NCI-H2107 treated with DMSO at 0.1 percent for 48 hours (cell line): ENCODE measurements around the gene CPLX3.

Experiments used
- DNase-seq: peaks from one replicate; lab custom pipeline; 2025; ENCODE audit not compliant: unreplicated experiment; lab: John Stamatoyannopoulos, UW

CPLX3 gene

DNA sequence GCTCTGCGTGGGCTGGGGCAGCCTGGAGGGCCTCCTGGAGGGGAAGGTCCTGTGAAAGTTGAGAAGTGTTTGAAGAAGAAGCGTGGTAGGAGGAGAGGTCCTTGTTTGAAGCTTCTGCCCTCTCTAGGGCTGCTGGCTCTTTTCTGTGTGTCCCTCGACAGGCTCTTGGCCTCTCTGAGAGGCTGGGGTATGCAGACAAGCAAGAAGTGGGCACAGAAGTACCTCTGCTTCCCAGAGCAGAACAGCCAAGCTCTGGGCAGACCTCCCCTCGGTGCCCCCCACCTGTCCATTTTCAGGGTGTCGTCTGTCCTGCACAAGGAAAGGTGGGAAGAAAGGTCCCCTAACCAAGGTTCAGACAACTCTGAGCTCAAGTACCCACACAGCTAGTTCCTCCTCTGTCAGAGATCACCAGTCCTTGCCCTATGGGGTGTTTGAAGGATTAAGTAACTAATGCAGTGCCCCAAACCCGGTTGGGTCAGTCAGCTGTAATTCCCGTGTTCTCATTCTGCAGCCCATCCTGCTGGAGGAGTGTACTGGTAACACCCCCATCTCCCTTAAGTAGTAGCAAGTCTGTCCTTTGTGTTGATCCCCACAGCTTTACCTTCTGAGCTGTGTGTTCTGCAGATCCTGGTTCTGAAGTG, 38.3 kb upstream of the CPLX3 start:
- DNase-seq = no peak

DNA sequence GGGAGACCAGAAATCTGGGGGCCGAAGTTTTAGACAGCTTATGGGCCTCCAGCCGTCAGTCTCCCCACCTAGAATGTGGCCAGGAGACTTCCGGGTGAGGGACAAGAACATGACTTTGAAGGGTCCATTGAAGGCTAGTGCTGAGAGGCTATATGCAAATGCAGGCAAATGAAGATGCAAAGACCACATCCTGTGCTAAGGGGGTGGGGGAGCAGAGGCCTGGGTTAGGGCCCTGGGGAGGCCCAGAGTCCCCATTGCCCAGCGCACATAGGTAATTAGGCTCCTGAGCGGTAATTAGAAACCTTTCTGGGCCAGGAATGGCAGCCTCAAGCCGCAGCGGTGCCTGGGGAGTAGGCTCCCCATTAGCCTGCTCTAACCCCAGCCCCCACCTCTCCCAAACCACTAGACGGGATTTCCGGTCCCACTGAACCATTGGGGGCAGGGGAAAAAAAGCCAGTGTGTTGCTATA, 37.7 kb upstream of the CPLX3 start:
- DNase-seq = peak; percentile 34

DNA sequence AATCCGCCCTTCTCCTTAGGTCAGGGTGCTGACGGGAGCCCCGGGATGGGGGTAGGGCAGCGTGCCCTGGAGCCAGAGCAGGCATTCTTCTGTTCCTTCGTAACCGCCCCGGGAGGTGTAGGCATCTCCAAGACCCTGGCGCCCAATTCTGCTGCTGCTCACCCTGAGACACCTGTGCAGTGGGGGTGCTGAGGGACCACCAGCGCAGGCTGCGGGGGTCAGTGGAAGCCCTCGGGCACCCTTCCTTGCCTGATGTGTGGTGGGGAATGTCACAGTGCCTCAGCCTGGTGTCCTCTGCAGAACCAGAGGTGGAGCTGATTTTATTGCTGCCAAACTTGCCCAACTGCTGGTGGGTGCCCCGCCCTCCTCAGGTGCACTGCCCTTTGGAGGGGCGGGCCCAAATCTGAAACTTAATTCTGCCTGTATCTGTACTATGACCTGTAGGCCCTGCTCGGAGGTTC, 37.2 kb upstream of the CPLX3 start:
- no peak for DNase-seq

DNA sequence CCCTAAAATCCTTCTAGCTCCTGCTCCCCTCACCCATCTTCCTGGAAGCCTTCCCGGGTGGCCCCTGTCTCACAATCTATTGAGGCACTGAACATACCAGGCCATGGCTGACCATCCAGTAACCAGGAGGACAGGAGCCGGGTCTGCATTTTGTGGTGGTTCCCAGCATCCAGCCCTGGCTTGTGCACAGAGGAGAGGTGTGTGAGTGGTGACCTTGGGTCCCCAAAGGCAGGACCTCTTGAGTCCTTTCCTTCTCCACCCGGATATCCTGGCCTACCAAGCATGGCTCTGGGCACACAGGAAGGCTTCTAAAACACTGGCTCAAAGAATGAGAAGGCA, 36.7 kb upstream of the CPLX3 start:
- DNase-seq = no peak

DNA sequence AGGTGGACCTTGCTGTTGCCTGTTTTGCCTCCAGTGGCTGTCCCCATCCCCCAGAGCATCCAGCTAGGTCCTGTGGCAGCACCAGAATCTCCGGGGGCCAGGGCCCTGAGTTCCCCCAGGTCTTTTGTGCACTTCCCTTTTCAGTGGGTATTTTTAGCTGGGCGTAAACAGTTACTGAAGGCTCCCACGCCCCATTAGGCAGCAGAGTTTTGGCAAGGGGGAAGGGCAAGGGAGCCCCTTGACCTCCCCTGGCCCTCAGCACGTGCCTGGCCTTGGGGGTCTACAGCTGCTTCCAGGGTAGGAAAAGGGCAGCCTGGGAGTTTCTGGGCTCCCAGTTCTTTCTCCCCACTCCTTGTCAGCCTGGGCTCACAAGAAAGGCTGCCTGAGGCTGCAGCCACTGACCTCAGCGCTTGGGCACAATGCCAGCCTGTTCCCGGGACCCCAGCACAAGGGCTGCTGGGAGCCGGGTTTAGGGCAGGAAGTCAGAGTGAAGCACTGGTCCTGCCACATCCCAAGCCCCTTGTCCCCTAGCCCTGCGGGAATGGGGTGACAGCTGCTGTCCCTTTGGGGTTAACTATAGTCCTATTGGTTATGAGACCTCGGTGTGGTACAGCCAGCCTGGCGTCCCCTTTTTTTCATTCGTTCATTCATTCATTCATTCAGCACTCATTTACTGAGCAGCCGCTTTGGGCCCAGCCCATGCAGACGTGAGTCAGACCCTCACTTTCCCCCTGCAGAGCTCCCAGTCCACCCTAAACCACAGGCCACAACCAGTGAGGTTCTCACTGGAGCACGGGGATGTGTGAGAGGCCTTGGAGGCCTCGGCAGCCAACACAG, 36.1 kb upstream of the CPLX3 start:
- DNase-seq = no peak

DNA sequence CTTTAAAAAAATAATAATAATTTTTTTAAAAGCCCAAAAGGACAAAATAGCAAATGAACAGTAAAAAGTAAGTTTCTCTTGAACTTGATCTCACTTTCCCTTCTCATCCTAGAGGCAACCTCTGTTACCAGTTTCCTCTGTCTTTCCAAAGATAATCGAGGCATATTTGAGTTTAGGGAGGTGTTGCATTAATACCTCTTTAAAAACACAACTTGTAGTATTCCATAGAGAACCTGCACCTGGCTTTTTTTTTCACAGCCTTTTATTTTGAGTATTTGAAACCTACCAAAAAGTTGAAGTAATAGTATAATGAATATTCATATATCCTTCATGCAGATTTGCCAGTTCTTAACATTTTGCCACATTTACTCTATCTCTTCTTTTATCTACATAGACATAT, 35.4 kb upstream of the CPLX3 start:
- no peak for DNase-seq

DNA sequence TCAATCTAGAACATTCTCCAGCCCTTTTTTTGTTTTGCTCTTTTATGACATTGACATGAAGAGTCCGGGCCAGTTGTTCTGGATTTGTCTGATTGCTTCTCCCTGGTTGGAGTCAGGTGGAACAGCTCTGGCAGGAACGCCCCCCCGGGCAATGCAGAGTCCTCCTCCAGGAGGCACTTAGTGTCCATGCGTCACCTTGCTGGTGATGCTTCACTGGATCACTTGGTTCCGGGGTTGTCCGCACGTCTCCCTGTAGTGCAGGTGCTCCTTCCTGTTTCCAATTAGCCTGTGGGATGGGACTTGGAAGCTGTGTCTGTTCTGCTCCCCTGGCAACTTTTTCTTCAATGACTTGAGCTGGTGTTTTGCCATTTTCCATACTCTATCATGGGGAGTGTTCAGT, 34.8 kb upstream of the CPLX3 start:
- DNase-seq = no peak

DNA sequence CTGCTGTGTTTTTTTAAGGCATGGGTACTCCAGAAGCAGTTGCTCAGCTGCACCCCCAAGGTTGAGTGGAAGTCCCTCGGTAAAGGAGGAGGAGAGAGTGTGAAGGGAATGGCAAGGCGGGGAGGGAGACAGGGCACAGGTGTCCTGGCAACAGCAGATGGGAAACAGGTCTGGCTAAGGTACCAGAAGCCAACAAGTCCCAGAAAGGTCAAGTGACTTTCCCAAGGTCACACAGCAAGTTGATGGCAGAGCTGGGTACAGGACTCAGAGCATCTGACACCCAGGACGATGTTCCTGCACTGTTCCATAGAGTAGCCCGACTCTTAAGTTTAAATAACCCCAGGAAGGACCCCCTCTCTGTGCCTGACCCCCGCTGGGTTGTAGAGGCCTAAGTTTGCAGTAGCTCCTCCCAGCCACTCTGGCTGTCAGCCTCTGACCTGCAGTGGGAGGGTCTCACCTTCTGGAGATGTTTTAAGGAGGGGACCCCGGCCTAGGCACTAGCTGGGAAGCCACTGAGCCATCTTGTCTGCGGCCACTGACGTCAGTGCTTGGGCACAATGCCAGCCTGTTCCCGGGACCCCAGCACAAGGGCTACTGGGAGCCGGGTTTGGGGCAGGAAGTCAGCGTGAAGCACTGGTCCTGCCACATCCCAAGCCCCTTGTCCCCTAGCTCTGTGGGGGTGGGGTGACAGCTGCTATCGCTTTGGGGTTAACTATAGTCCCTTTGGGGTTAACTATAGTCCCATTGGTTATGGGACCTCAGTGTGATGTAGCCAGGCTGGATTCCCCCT, 34.0 kb upstream of the CPLX3 start:
- no peak for DNase-seq

DNA sequence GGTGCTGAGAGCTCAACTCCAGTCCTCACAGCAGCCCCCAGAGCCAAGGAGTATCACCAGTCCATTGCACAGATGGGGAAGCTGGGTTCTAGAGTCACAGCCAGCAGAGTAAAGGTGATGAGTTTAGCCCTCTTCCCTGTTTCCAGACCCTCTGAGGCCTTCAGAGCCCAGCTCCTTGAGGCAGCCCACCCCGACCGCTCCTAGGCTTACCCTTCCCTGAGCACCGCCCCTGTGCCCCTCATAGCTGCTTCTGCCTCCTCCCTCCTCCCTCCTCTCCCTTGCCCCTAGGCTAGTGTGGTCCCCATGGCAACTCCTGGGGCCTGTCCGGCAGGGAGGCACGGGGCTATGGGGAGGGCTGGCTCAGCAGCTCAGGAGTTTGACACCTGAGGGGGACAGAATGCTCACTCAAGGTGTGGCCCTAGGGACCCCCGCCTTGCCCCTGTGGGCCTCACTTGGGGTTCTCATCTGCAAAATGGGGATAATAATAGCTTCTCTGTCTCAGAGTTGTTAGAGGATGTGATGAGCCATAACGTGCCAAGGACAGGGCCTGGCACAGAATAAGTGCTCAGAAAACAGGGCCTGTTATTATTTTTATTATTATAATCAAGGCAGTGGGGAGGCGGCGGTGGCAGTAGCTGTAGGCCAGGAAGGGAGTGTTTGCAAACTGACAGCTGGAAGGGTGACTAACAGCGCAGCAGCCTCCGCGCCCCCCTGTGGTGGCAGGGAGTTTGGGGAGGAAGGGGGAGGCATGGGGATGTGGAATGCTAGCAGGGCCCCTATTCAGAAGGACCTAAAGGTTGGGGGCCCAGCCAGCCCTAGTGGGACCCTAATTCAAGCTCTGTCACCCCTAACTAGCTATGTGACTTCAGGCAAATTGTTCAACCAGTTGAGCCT, 33.0 kb upstream of the CPLX3 start:
- no peak for DNase-seq

DNA sequence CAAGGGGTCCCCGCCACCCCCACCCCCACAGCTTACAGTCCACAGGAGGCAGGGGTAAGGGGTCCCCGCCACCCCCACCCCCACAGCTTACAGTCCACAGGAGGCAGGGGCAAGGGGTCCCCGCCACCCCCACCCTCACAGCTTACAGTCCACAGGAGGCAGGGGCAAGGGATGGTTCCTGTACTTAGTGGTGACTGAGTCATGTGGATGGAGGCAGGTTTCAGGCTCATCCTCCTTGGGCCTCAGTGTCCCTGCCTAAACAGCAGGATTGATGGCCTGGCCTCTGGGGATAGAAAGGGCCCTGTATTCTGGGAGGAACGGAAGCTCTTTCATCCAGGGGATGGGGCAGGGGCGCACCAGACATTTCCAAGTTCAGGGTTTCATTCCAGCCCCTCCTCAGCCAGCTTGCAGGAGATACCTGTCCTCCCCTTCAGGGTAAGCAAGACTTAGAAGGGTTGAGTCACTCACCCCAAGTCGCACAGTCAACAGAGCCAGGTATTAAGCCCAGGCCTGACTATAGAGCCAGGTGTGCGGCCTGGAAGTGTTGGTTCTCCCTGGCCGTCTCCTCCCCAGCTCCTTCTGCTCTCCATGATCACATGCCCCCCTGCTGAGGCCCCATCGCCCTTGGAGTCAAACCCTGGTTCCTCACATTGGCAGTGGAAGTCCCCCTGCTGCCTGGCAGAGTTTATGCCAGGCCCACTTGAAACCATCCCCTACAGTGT, 32.0 kb upstream of the CPLX3 start:
- DNase-seq = no peak

DNA sequence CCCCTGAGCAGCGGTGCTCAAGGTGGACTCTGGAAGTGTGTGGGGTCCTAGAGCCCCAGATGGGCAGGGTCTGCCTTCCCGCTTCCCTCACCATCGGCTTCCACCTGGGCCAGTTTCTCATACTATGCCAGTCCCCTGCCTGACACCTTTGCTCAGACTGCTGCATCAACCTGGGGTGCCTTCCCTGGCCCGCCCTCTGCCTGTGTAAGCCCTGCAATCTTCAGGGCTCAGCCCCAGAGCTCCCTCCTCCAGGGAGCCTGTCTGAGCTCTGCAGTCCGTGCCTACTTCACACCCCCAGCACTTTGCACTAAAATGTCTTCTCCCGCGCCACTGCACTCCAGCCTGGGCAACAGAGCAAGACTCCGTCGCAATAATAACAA, 31.5 kb upstream of the CPLX3 start:
- DNase-seq = no peak

DNA sequence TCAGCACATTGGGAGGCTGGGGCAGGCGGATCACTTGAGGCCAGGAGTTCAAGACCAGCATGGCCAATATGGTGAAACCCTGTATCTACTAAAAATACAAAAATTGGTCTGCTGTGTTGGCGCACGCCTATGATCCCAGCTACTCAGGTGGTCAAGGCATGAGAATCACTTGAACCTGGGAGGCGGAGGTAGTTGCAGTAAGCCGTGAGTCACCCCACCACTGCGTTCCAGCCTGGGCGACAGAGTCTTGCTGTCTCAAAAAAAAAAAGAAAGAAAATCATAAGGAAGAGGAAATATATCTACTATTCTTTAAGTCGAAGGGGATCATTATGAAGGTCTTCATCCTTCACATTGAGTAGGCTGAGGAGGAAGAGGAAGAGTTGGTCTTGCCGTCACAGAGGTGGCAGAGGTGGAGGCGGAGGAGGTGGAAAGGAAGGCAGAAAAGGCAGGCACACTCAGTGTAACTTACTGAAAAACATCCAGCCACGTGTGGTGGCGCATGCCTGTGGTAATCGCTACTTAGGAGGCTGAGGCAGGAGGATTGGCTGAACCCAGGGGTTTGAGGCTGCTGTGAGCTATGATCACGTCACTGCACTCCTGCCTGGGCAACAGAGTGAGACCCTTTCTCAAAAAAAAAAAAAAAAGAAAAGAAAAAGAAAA, 30.3 kb upstream of the CPLX3 start:
- DNase-seq = no peak

DNA sequence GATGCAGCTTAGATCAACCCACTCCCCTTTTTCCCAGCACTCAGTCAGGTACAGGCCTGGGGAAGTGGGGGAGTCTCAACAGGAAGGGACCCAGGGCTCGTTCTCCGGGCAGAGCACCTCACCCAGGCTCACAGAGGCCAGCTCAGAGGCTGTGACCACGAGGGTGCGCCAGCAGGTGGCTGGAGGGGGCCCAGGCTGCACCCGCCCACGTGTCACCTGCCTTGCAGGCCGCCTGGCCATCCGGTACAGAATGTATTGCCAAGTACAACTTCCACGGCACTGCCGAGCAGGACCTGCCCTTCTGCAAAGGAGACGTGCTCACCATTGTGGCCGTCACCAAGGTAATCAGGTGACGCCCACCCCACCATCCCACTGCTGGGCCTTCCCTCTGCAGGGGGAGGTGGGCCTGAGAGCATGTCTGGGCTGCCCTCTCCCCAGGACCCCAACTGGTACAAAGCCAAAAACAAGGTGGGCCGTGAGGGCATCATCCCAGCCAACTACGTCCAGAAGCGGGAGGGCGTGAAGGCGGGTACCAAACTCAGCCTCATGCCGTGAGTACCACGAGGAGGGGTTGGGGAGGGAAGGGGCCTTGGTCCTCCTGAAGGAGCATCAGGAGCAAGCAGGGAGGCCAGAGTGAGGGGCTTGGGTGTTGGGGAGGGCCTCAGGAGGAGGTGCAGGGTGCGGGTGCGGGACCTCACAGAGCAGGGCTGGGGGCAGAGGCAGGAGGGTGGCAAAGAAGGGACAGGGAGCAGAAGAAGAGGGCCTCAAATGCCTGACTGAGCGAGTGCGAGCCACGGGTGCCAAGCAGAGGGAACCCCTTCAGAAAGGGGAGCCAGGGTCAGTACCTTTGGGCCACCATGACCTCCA, 27.8 kb upstream of the CPLX3 start:
- no peak for DNase-seq

DNA sequence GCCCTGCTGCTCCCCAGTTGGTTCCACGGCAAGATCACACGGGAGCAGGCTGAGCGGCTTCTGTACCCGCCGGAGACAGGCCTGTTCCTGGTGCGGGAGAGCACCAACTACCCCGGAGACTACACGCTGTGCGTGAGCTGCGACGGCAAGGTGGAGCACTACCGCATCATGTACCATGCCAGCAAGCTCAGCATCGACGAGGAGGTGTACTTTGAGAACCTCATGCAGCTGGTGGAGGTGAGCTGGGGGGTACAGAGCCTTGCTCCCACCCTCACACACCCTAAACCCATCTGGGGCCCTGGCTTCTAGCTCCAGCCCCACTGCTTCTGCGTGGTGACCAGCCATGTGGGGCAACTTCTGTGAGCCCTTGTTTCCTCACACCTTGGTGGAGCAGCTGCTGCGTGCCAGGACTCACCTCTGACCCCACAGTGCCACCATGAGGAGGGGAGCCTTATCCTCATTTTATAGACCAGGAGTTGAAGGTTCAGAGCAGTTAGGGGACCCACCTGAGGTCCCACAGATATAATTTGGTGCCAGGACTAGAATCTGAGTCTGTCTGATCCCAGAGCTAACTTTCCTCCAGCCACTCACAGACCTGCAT, 27.1 kb upstream of the CPLX3 start:
- no peak for DNase-seq

DNA sequence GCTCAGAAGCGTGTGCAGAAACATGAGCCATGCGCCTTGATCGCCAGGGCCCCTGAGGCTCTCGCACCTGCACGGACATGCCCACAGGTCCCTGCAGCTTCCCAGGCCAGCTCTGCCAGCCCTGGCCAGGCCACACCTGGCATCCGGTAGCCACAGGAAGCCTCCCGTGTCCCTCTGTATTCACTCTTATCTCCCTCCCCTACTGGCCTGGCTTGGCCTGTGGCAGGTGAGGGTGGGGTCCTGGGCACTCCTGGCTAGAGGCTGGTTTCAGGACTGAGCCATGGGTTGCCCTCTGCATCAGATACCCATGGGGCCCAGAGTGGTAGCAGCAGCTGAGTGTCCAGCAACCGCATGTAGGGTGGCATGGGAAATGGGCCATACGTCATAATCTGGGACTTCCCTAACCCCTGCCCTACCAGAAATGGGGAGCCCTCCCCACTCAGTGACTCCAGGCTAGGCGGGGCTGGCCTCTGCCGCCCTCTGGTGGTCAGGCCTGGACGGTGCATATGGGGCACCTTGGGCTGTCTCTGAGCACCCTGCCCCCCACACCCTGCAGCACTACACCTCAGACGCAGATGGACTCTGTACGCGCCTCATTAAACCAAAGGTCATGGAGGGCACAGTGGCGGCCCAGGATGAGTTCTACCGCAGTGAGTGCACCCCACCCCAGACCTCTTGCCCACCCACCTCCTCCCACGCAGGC, 26.4 kb upstream of the CPLX3 start:
- DNase-seq = peak; percentile 19

DNA sequence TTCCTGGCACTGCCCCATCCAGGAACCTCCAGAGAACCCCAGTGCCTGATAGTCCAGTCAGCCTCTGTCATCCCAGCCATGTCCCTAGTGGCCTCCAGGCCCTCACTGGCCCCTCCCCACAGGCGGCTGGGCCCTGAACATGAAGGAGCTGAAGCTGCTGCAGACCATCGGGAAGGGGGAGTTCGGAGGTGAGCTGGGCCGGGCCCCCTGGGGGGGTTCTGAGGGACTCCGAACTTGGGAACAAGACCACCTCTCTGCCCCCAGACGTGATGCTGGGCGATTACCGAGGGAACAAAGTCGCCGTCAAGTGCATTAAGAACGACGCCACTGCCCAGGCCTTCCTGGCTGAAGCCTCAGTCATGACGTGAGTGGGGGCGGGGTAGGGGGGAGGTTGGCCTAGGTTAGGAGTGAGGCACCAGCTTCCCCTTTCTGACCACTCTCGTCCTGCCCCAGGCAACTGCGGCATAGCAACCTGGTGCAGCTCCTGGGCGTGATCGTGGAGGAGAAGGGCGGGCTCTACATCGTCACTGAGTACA, 25.8 kb upstream of the CPLX3 start:
- DNase-seq = no peak

DNA sequence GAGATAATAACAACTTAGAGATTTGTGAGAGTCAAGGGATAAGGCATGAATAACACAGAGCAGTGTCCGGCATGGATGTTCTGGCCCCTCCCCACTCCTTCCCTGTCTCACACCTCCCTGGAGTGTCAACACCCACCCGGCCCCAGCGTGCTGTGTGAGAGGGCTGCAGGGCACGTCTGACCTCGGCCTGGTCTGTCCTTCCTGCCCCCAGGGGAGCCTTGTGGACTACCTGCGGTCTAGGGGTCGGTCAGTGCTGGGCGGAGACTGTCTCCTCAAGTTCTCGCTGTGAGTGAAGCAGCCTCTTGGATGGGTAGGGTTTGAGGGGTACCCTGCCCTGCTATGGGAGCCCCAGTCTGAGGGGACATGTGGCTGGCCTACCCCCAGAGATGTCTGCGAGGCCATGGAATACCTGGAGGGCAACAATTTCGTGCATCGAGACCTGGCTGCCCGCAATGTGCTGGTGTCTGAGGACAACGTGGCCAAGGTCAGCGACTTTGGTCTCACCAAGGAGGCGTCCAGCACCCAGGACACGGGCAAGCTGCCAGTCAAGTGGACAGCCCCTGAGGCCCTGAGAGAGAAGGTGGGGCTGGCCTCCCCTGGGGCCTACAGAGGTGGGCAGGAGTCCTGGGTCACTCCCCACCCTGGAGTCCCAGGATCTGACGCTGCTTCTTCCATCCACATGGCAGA, 25.0 kb upstream of the CPLX3 start:
- DNase-seq = no peak
